BE2C (cell line): ENCODE measurements around the gene PIK3IP1.
"Not testable (repeated sequence)": the region's sequence is repeated elsewhere in the genome, so short reads cannot be mapped to it uniquely, and the experiment has no call there.

Experiments
- DNase-seq: peaks from one replicate; pipeline ENCODE4 v3.0.0-alpha.2; 2020
- H3K27me3 ChIP-seq: fragments of 250-450 bp; sonication (Bioruptor Pico); 2 replicates; pipeline ENCODE4 v1.5.1; 2020; ENCODE audit warnings: mild to moderate bottlenecking
- H3K36me3 ChIP-seq: fragments of 250-450 bp; sonication (Bioruptor Pico); 2 replicates; pipeline ENCODE4 v1.5.1; 2020; ENCODE audit warnings: mild to moderate bottlenecking
- H3K4me1 ChIP-seq: fragments of 250-450 bp; sonication (Bioruptor Pico); 2 replicates; pipeline ENCODE4 v1.5.1; 2020
- H3K4me3 ChIP-seq: 2 replicates; pipeline ENCODE4 v1.5.1; 2011; ENCODE audit warnings: low read depth, low read length
- H3K9me3 ChIP-seq: fragments of 250-450 bp; sonication (Bioruptor Pico); 2 replicates; pipeline ENCODE4 v1.5.1; 2020
- CTCF ChIP-seq: IDR thresholded peaks from 2 replicates; pipeline ENCODE4 v1.5.1; 2012; ENCODE audit warnings: mild to moderate bottlenecking, low read depth, low read length

PIK3IP1 gene

GRCh38 chr22:31321421-31321820 lies 29.1 kb upstream of the PIK3IP1 start:
- Histone ChIP-seq H3K9me3 (no peaks in the 10 kb centered on the region), H3K4me3 (no peak overlapping the region), H3K4me1 (no peaks in the 10 kb centered on the region), H3K36me3 (peaks cover 14% of the 10 kb centered on the region), H3K27me3 (no peaks in the 10 kb centered on the region)
- TF ChIP-seq CTCF: no peak
- no peak for DNase-seq

- H3K27me3 ChIP-seq, H3K36me3 ChIP-seq, H3K4me3 ChIP-seq, DNase-seq, H3K9me3 ChIP-seq, H3K4me1 ChIP-seq: not testable (repeated sequence)
These were observed 21.9 kb upstream of the PIK3IP1 start for GRCh38 chr22:31314220-31314619.

GRCh38 chr22:31313366-31314147 lies 21.3 kb upstream of the PIK3IP1 start:
- Histone ChIP-seq H3K4me3 (no peak overlapping the region), H3K4me1 (no peaks in the 10 kb centered on the region), H3K36me3 (no peaks in the 10 kb centered on the region), H3K9me3 (no peaks in the 10 kb centered on the region), H3K27me3 (no peaks in the 10 kb centered on the region)
- peak; percentile 90 for TF ChIP-seq CTCF
- DNase-seq: peak; percentile 64

GRCh38 chr22:31308181-31308580 lies 15.9 kb upstream of the PIK3IP1 start:
- no peak overlapping the region for H3K4me3 ChIP-seq
- no peaks in the 10 kb centered on the region for H3K36me3 ChIP-seq
- DNase-seq: no peak
- no peaks in the 10 kb centered on the region for H3K4me1 ChIP-seq
- H3K9me3 ChIP-seq: no peaks in the 10 kb centered on the region
- no peaks in the 10 kb centered on the region for H3K27me3 ChIP-seq
- no peak for TF ChIP-seq CTCF

- no peak overlapping the region for H3K4me3 ChIP-seq
- no peak for DNase-seq
- H3K9me3 ChIP-seq: no peaks in the 10 kb centered on the region
- H3K4me1 ChIP-seq: no peaks in the 10 kb centered on the region
- no peaks in the 10 kb centered on the region for H3K36me3 ChIP-seq
- peaks cover 2% of the 10 kb centered on the region; the same call in 1 of the 2 replicates for H3K27me3 ChIP-seq
- no peak for TF ChIP-seq CTCF
These were observed 12.9 kb upstream of the PIK3IP1 start for GRCh38 chr22:31305194-31305593.

GRCh38 chr22:31302537-31302936 lies 10.2 kb upstream of the PIK3IP1 start:
- no peak for TF ChIP-seq CTCF

GRCh38 chr22:31302006-31302405 lies 9.7 kb upstream of the PIK3IP1 start:
- DNase-seq: no peak
- H3K9me3 ChIP-seq: no peaks in the 10 kb centered on the region
- no peak for TF ChIP-seq CTCF
- H3K36me3 ChIP-seq: no peaks in the 10 kb centered on the region
- no peak overlapping the region for H3K4me3 ChIP-seq
- H3K4me1 ChIP-seq: no peaks in the 10 kb centered on the region
- H3K27me3 ChIP-seq: peaks cover 2% of the 10 kb centered on the region; the same call in 1 of the 2 replicates

More at GRCh38 chr22:31302537-31302936, 10.2 kb upstream of the PIK3IP1 start:
- no peaks in the 10 kb centered on the region for H3K9me3 ChIP-seq
- H3K4me1 ChIP-seq: no peaks in the 10 kb centered on the region
- no peaks in the 10 kb centered on the region for H3K36me3 ChIP-seq
- H3K4me3 ChIP-seq: no peak overlapping the region
- peaks cover 2% of the 10 kb centered on the region; the same call in 1 of the 2 replicates for H3K27me3 ChIP-seq
- no peak for DNase-seq
